Ecto neural progenitor cell (in vitro differentiated cells): ENCODE results near the gene PRKAR1A.
A peak's percentile ranks its signal among the peaks of the same experiment; 100 is the strongest.
"Not testable (repeated sequence)": the region's sequence is repeated elsewhere in the genome, so short reads cannot be mapped to it uniquely, and the experiment has no call there.

Source experiments
- DNase-seq: peaks from one replicate; pipeline ENCODE4 v3.0.0-alpha.2; 2018; ENCODE audit warnings: low spot score

PRKAR1A gene

GRCh38 chr17:68512247-68512959, at the start of gene PRKAR1A:
TSS of gene PRKAR1A (plus strand) at chr17:68512430. CDS start at chr17:68515400, 2,970 bp downstream.
- peak; percentile 99 for DNase-seq

GRCh38 chr17:68463211-68464019, 48.8 kb upstream of the PRKAR1A start:
- DNase-seq, result no peak

- no peak for DNase-seq
Observed at GRCh38 chr17:68468334-68468733, 43.9 kb upstream of the PRKAR1A start.

GRCh38 chr17:68468788-68469187, 43.4 kb upstream of the PRKAR1A start:
- no peak for DNase-seq

GRCh38 chr17:68470961-68471360, 41.3 kb upstream of the PRKAR1A start:
- no peak for DNase-seq

- no peak for DNase-seq
Observed at GRCh38 chr17:68480885-68481284, 31.3 kb upstream of the PRKAR1A start.

- DNase-seq, result no peak
Observed at GRCh38 chr17:68482576-68483041, 29.6 kb upstream of the PRKAR1A start.

GRCh38 chr17:68484458-68484857, 27.8 kb upstream of the PRKAR1A start:
- DNase-seq, result no peak

- no peak for DNase-seq
Observed at GRCh38 chr17:68489919-68490318, 22.3 kb upstream of the PRKAR1A start.

GRCh38 chr17:68491381-68492231, 20.6 kb upstream of the PRKAR1A start:
- no peak for DNase-seq

- not testable (repeated sequence) for DNase-seq
Observed at GRCh38 chr17:68492394-68493054, 19.7 kb upstream of the PRKAR1A start.

- no peak for DNase-seq
Observed at GRCh38 chr17:68495081-68495480, 17.1 kb upstream of the PRKAR1A start.

- no peak for DNase-seq
Observed at GRCh38 chr17:68497885-68498319, 14.3 kb upstream of the PRKAR1A start.

GRCh38 chr17:68498479-68499326, 13.5 kb upstream of the PRKAR1A start:
- DNase-seq, result no peak

- DNase-seq, result no peak
Observed at GRCh38 chr17:68499587-68499986, 12.6 kb upstream of the PRKAR1A start.

GRCh38 chr17:68501074-68501473, 11.2 kb upstream of the PRKAR1A start:
- no peak for DNase-seq

GRCh38 chr17:68505951-68506350, 6.3 kb upstream of the PRKAR1A start:
- no peak for DNase-seq

- no peak for DNase-seq
Observed at GRCh38 chr17:68507576-68507975, 4.7 kb upstream of the PRKAR1A start.

GRCh38 chr17:68509141-68510057, 2.8 kb upstream of the PRKAR1A start:
- no peak for DNase-seq

GRCh38 chr17:68511254-68511670, 968 bp upstream of the PRKAR1A start:
- no peak for DNase-seq
